PC-3 (cell line): ENCODE measurements around the gene RNF17. TPM values are rescaled to one million over a fixed set of nuclear protein-coding genes. Genes with fewer than 3 reads are reported as not detected.

Source experiments
- ATAC-seq: fragments of 200-7000 bp; cut with Tn5 transposase; 2 replicates; pipeline ENCODE4 v1.9.1; 2020; ENCODE audit warnings: mild to moderate bottlenecking, moderate library complexity
- BruUV-seq: library from RNA; stranded (reverse); fragments of 400-500 nt; replicated peaks from 2 replicates; lab custom pipeline; 2021; lab: Mats Ljungman, UMichigan
- CTCF ChIA-PET: fragments of 300-600 bp; sonication (Branson Sonifier 250); formaldehyde crosslinking; loops from one replicate; lab custom pipeline; 2022; ENCODE audit warnings: antibody characterized with exemption; lab: Charles Lee
- POLR2A ChIA-PET: fragments of 300-600 bp; sonication (Branson Sonifier 250); formaldehyde crosslinking; loops from one replicate; lab custom pipeline; 2022; ENCODE audit warnings: antibody characterized with exemption; ENCODE audit not compliant: unreplicated experiment; lab: Charles Lee
- DNase-seq: peaks from one replicate; pipeline ENCODE4 v3.0.0-alpha.2; 2015
- H2AFZ ChIP-seq: fragments of 300-600 bp; sonication (generic); 2 replicates; pipeline ENCODE4 v1.6.0; 2016; ENCODE audit warnings: antibody characterized with exemption, low read length
- H3F3A ChIP-seq: fragments of 300-600 bp; sonication (generic); one replicate; pipeline ENCODE4 v1.6.0; 2017; ENCODE audit warnings: antibody characterized with exemption, low read length, control low read depth, mild to moderate bottlenecking; ENCODE audit not compliant: unreplicated experiment
- H3K27ac ChIP-seq: fragments of 300-600 bp; sonication (generic); 2 replicates; pipeline ENCODE4 v1.5.1; 2016; ENCODE audit warnings: mild to moderate bottlenecking, low read length
- H3K27me3 ChIP-seq: fragments of 300-600 bp; sonication (generic); 2 replicates; pipeline ENCODE4 v1.6.1; 2016; ENCODE audit warnings: low read length, mixed read lengths
- H3K36me3 ChIP-seq: fragments of 300-600 bp; sonication (generic); 2 replicates; pipeline ENCODE4 v1.6.1; 2016; ENCODE audit warnings: low read depth, mixed run types, low read length, mixed read lengths
- H3K4me1 ChIP-seq: fragments of 300-600 bp; sonication (generic); 2 replicates; pipeline ENCODE4 v1.5.1; 2016; ENCODE audit warnings: low read length; ENCODE audit not compliant: insufficient read depth
- H3K4me2 ChIP-seq: fragments of 300-600 bp; sonication (generic); 2 replicates; pipeline ENCODE4 v1.6.0; 2016; ENCODE audit warnings: low read length
- H3K4me3 ChIP-seq: fragments of 300-600 bp; sonication (generic); 2 replicates; pipeline ENCODE4 v1.5.1; 2016; ENCODE audit warnings: mild to moderate bottlenecking, low read length, mixed read lengths
- H3K79me2 ChIP-seq: fragments of 300-600 bp; sonication (generic); 2 replicates; pipeline ENCODE4 v1.6.1; 2017; ENCODE audit warnings: low read length, mixed read lengths
- H3K9ac ChIP-seq: fragments of 300-600 bp; sonication (generic); 2 replicates; pipeline ENCODE4 v1.6.0; 2016; ENCODE audit warnings: mild to moderate bottlenecking, low read length
- H3K9me2 ChIP-seq: fragments of 300-600 bp; sonication (generic); replicated peaks from 2 replicates; pipeline ENCODE4 v1.6.1; 2016; ENCODE audit warnings: mixed run types, low read length, mixed read lengths
- H3K9me3 ChIP-seq: fragments of 300-600 bp; sonication (generic); 2 replicates; pipeline ENCODE4 v1.6.1; 2016; ENCODE audit warnings: low read length, mixed read lengths
- H4K20me1 ChIP-seq: fragments of 300-600 bp; sonication (generic); 2 replicates; pipeline ENCODE4 v1.6.1; 2016; ENCODE audit warnings: low read length, mixed read lengths
- EZH2 ChIP-seq: fragments of 300-600 bp; sonication (generic); IDR thresholded peaks from one replicate; pipeline ENCODE4 v1.6.1; 2017; ENCODE audit warnings: antibody characterized with exemption, mild to moderate bottlenecking, low read length; ENCODE audit not compliant: unreplicated experiment
- EZH2phosphoT487 ChIP-seq: fragments of 300-600 bp; sonication (generic); IDR thresholded peaks from 2 replicates; pipeline ENCODE4 v1.6.1; 2018; ENCODE audit warnings: mild to moderate bottlenecking, antibody characterized with exemption, low read length, borderline replicate concordance
- intact Hi-C: fragments of 100-400 bp; cut with micrococcal nuclease; formaldehyde crosslinking; loops from 2 replicates; pipeline ENCODE4 v1.9.0; 2023
- total RNA-seq: library from RNA; depleted of rRNA; stranded (reverse); fragments of >200 nt; gene quantifications from 2 replicates; pipeline ENCODE4 v1.2.3, GENCODE V29; 2014
- TF ChIP-seq, protein P1 (sequence below): fragments of 300-600 bp; sonication (generic); conservative IDR thresholded peaks from 2 replicates; pipeline ENCODE4 v1.5.1; 2017; ENCODE audit warnings: antibody characterized with exemption, low read depth, mild to moderate bottlenecking, low read length

Gene RNF17
- total RNA-seq, 1 experiment from 2014 or later, result not detected

DNA sequence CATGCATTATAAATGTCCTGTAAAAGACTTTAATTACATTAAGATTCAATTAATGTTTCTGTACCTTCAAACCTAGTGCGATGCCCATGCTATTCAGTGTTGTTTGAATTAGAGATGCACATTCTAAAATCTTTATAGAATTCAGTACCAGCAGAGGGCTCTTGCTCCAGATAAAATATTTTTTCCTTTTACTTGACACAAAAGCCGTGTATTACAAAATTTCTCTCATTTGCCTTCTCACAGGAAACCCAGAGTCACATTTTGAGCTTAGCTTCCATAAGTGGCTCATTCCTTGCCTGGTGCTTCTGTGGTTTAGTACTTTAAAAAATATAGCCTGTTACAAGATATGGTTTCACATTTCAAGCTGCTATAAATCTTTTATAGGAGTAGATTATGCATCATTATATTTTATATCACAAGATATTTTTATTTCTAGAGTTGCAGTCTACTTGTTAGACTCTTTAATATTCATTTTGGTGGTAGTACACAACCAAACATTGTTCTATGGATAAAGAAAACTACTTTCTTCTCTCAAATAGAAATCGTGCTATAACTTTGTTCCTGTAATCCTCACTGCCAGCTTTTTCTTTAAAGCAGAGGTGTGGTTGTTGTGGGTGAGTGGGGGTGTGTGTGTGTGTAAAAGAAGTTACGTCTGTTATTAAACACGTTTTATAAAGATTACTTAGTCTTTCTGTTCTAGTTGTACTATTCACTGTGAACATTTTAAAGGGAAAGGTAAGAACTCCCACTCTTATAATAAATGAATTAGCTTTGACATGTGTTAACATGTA, 101.4 kb downstream of the RNF17 start:
- peaks cover 38% of the 10 kb centered on the region for H3K27me3 ChIP-seq
- H3K9me3 ChIP-seq, result no peaks in the 10 kb centered on the region
- no peaks in the 10 kb centered on the region for H3K79me2 ChIP-seq
- no peaks in the 10 kb centered on the region for H3F3A ChIP-seq
- no peak for TF ChIP-seq EZH2
- TF ChIP-seq EZH2phosphoT487, result no peak
- TF ChIP-seq, protein P1, sequence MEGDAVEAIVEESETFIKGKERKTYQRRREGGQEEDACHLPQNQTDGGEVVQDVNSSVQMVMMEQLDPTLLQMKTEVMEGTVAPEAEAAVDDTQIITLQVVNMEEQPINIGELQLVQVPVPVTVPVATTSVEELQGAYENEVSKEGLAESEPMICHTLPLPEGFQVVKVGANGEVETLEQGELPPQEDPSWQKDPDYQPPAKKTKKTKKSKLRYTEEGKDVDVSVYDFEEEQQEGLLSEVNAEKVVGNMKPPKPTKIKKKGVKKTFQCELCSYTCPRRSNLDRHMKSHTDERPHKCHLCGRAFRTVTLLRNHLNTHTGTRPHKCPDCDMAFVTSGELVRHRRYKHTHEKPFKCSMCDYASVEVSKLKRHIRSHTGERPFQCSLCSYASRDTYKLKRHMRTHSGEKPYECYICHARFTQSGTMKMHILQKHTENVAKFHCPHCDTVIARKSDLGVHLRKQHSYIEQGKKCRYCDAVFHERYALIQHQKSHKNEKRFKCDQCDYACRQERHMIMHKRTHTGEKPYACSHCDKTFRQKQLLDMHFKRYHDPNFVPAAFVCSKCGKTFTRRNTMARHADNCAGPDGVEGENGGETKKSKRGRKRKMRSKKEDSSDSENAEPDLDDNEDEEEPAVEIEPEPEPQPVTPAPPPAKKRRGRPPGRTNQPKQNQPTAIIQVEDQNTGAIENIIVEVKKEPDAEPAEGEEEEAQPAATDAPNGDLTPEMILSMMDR, result no peak; the same call in 1 of the 2 replicates
- no peak overlapping the region for H3K4me3 ChIP-seq
- no peak overlapping the region for H3K9ac ChIP-seq
- peaks cover 16% of the 10 kb centered on the region for H3K4me1 ChIP-seq
- H3K36me3 ChIP-seq, result no peaks in the 10 kb centered on the region
- H3K4me2 ChIP-seq, result peak overlapping the region; percentile 23; the same call in 1 of the 2 replicates
- CTCF ChIA-PET, result interaction anchor here (0.6 kb wide), 1 partner anchor 87 kb away, joined by 3 read pairs; no protein-coding TSS in a partner anchor
- no peaks in the 10 kb centered on the region for H4K20me1 ChIP-seq
- H2AFZ ChIP-seq, result no peak overlapping the region
- BruUV-seq, result no TSS peak
- peak; percentile 15 for DNase-seq
- H3K9me2 ChIP-seq, result no peaks in the 10 kb centered on the region
- POLR2A ChIA-PET, result no interaction called here
- peak; percentile 46 for ATAC-seq
- H3K27ac ChIP-seq, result no peak overlapping the region
- intact Hi-C loops, result loop anchor here (2.0 kb wide), 1 partner anchor 103 kb away; no protein-coding TSS in a partner anchor

DNA sequence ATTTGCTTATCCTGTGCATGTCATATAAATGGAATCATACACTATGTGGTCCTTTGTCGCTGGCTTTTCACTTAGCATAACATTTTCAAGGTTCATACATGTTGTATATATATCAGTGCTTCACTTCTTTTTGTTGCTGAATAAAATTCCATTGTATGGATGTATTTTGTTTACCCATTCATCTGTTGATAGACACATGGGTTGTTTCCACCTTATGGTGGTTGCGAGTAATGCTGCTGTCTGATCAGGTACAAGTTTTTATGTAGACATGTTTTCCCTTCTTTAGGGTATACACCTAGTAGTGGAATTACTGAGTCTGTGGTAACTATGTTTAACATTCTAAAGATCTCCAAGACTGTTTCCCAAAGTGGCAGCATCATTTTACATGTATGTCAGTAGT, 102.5 kb downstream of the RNF17 start:
- Histone ChIP-seq H3K4me1 (peaks cover 16% of the 10 kb centered on the region), H3K9me2 (no peaks in the 10 kb centered on the region), H3K27ac (no peak overlapping the region), H3K27me3 (peaks cover 43% of the 10 kb centered on the region), H2AFZ (no peak overlapping the region), H3K79me2 (no peaks in the 10 kb centered on the region), H3K9ac (no peak overlapping the region), H3K9me3 (no peaks in the 10 kb centered on the region), H3K4me2 (no peak overlapping the region), H3K4me3 (no peak overlapping the region), H3F3A (no peaks in the 10 kb centered on the region), H4K20me1 (no peaks in the 10 kb centered on the region), H3K36me3 (no peaks in the 10 kb centered on the region)
- BruUV-seq, result no TSS peak
- DNase-seq, result no peak
- ATAC-seq, result no peak
- ChIA-PET POLR2A (no interaction called here), CTCF (no interaction called here)
- intact Hi-C loops, result no loop called here
- TF ChIP-seq, protein P1, result no peak
- no peak for TF ChIP-seq EZH2phosphoT487
- no peak for TF ChIP-seq EZH2

DNA sequence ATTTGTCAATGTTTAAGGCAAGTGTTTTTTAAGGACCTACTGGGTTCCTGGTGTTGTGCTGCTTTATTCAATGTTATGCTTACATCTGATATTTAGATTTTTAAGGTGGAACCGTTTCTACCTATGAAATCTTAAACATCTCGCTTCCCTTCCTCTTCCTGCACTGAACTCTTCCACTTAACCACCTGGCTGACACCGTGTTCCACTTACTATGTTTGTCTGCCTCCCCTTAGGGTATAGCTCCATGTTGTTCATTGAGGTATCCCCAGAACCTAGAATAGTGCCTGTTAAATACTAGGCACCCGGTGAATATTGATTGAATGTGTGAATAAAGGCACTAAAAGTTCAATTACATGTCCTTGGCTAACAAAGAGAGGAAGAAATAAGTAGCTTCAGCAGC, 104.9 kb downstream of the RNF17 start:
- H3K27me3 ChIP-seq, result peaks cover 49% of the 10 kb centered on the region
- ChIA-PET CTCF (no interaction called here), POLR2A (no interaction called here)
- no peaks in the 10 kb centered on the region for H3K9me2 ChIP-seq
- H3K36me3 ChIP-seq, result no peaks in the 10 kb centered on the region
- H3K4me2 ChIP-seq, result no peak overlapping the region
- peaks cover 16% of the 10 kb centered on the region for H3K4me1 ChIP-seq
- no peaks in the 10 kb centered on the region for H3K9me3 ChIP-seq
- H3K9ac ChIP-seq, result no peak overlapping the region
- no peaks in the 10 kb centered on the region for H4K20me1 ChIP-seq
- TF ChIP-seq, protein P1, result no peak
- no peak for TF ChIP-seq EZH2phosphoT487
- no peak for TF ChIP-seq EZH2
- DNase-seq (no peak), ATAC-seq (no peak)
- no peak overlapping the region for H2AFZ ChIP-seq
- no peaks in the 10 kb centered on the region for H3F3A ChIP-seq
- no peak overlapping the region for H3K27ac ChIP-seq
- intact Hi-C loops, result no loop called here
- BruUV-seq, result no TSS peak
- H3K79me2 ChIP-seq, result no peaks in the 10 kb centered on the region
- H3K4me3 ChIP-seq, result no peak overlapping the region
